Lower leg skin (tissue), 3 donors: Measurements from ENCODE around the gene DHRS7B.

Experiments
- POLR2A ChIP-seq, 2 donors: fragments of 450-650 bp; IDR thresholded peaks; one replicate each; pipeline ENCODE4 v1.6.1; 2016 to 2017; ENCODE audit warnings: antibody characterized with exemption in 2 of 2, mild to moderate bottlenecking in 1 of 2, moderate library complexity in 1 of 2
- TF ChIP-seq, protein P1 (sequence below), 3 donors: fragments of 450-650 bp; IDR thresholded peaks; one replicate each; pipeline ENCODE4 v1.5.1; 2016; ENCODE audit warnings: antibody characterized with exemption in 3 of 3, mild to moderate bottlenecking in 3 of 3, moderate library complexity in 2 of 3

DNA sequence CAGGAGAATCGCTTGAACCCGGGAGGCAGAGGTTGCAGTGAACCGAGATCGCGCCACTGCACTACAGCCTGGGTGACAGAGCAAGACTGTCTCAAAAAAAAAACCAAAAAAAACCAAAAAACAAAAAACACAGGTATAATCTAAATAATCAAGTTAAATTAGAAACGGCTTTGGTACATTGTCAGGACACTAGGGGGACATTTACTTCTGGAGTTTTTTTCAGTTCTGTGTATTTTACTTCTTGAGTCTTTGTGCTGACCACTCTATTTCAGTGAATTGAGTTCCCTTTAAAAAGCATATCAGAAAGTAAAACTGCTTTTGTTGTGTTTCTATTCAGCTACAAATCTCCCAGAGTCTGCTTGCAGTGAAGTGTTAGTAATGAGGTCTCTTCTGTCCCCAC is 36.3 kb downstream of the DHRS7B start:
- no peak for TF ChIP-seq POLR2A (IDR thresholded peaks at IDR 0.05)
- TF ChIP-seq, protein P1, sequence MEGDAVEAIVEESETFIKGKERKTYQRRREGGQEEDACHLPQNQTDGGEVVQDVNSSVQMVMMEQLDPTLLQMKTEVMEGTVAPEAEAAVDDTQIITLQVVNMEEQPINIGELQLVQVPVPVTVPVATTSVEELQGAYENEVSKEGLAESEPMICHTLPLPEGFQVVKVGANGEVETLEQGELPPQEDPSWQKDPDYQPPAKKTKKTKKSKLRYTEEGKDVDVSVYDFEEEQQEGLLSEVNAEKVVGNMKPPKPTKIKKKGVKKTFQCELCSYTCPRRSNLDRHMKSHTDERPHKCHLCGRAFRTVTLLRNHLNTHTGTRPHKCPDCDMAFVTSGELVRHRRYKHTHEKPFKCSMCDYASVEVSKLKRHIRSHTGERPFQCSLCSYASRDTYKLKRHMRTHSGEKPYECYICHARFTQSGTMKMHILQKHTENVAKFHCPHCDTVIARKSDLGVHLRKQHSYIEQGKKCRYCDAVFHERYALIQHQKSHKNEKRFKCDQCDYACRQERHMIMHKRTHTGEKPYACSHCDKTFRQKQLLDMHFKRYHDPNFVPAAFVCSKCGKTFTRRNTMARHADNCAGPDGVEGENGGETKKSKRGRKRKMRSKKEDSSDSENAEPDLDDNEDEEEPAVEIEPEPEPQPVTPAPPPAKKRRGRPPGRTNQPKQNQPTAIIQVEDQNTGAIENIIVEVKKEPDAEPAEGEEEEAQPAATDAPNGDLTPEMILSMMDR (IDR thresholded peaks at IDR 0.05), result no peak
